Left lung (tissue), 10 donors: ENCODE measurements around the gene APBB3. TPM values are rescaled to one million over a fixed set of nuclear protein-coding genes. Genes with fewer than 3 reads are reported as not detected.
A peak's percentile ranks its signal among the peaks of the same experiment; 100 is the strongest.

Experiments
- ATAC-seq: fragments of 200-7000 bp; cut with Tn5 transposase; one replicate; pipeline ENCODE4 v1.9.1; 2020; ENCODE audit warnings: moderate library complexity
- DNase-seq, 4 donors: peaks; one replicate each; pipeline ENCODE4 v3.0.0-alpha.2; 2013 to 2020
- H3K27ac ChIP-seq, 2 donors: fragments of 200-600 bp; sonication (generic) in 1 of 2; one replicate each; pipeline versions ENCODE4 v1.5.0 to v1.8.0; 2020 to 2021
- H3K27me3 ChIP-seq, 2 donors: fragments of 200-600 bp; sonication (generic) in 1 of 2; one replicate each; pipeline versions ENCODE4 v1.5.0 to v1.8.0; 2020 to 2021
- H3K36me3 ChIP-seq, 2 donors: fragments of 200-600 bp; sonication (generic) in 1 of 2; one replicate each; pipeline versions ENCODE4 v1.5.0 to v1.8.0; 2020 to 2021
- H3K4me1 ChIP-seq, 2 donors: fragments of 200-600 bp; one replicate each; pipeline ENCODE4 v1.8.0; 2021
- H3K4me3 ChIP-seq, 2 donors: fragments of 200-600 bp; sonication (generic) in 1 of 2; one replicate each; pipeline versions ENCODE4 v1.5.0 to v1.8.0; 2020 to 2021; ENCODE audit warnings: mild to moderate bottlenecking in 1 of 2
- H3K9me3 ChIP-seq, 2 donors: fragments of 200-600 bp; sonication (generic) in 1 of 2; one replicate each; pipeline versions ENCODE4 v1.5.0 to v1.8.0; 2020 to 2021
- intact Hi-C, 2 donors: fragments of 100-400 bp; cut with DNase I; formaldehyde crosslinking; loops; one replicate each; pipeline versions ENCODE4 v1.11.2 to v1.14.2; 2022
- polyA plus RNA-seq, 6 donors: library from polyadenylated mRNA; unstranded; fragments of 120-200 nt; gene quantifications; one replicate each; pipeline ENCODE4 v1.2.1, GENCODE V29; 2013; ENCODE audit not compliant: insufficient read length in 6 of 6
- total RNA-seq, 2 donors: library from RNA; stranded (reverse); fragmentation: NEBNext Ultra II Directional; extraction: Animal tissue kit (Norgen Biotek cat#: 25700); gene quantifications; one replicate each; pipeline ENCODE4 v1.2.1, GENCODE V29; 2021
- TF ChIP-seq, protein P1 (sequence below), 2 donors: fragments of 200-600 bp; sonication (generic) in 1 of 2; IDR thresholded peaks; one replicate each; pipeline versions ENCODE4 v1.5.0 to v1.8.0; 2021; ENCODE audit warnings: antibody characterized with exemption in 2 of 2
- donor health status: DM: no; HTN: yes; CAD: no.
- donor health status: DM: no; HTN: no; CAD: no.

Gene APBB3
- total and polyA plus RNA-seq, 8 donors, result 19.6 to 60.1 (median 48.3) TPM

GRCh38 chr5:140570488-140570887, 6.1 kb upstream of the APBB3 start:
- no peak overlapping the region for H3K27ac ChIP-seq
- peaks cover 22 to 64% of the 10 kb centered on the region in 2 donors for H3K4me1 ChIP-seq
- ATAC-seq (no peak), DNase-seq (no peak)
- intact Hi-C loops, result loop anchor here in 1 of 2 donors (10.0 kb wide), 1 partner anchor 64 kb away; the partner anchor contains the start of genes CD14 and TMCO6
- peaks cover 0 to 34% of the 10 kb centered on the region in 2 donors for H3K36me3 ChIP-seq
- no peaks in the 10 kb centered on the region for H3K27me3 ChIP-seq
- TF ChIP-seq, protein P1, sequence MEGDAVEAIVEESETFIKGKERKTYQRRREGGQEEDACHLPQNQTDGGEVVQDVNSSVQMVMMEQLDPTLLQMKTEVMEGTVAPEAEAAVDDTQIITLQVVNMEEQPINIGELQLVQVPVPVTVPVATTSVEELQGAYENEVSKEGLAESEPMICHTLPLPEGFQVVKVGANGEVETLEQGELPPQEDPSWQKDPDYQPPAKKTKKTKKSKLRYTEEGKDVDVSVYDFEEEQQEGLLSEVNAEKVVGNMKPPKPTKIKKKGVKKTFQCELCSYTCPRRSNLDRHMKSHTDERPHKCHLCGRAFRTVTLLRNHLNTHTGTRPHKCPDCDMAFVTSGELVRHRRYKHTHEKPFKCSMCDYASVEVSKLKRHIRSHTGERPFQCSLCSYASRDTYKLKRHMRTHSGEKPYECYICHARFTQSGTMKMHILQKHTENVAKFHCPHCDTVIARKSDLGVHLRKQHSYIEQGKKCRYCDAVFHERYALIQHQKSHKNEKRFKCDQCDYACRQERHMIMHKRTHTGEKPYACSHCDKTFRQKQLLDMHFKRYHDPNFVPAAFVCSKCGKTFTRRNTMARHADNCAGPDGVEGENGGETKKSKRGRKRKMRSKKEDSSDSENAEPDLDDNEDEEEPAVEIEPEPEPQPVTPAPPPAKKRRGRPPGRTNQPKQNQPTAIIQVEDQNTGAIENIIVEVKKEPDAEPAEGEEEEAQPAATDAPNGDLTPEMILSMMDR (IDR thresholded peaks at IDR 0.05), result no peak
- no peak overlapping the region for H3K4me3 ChIP-seq
- H3K9me3 ChIP-seq, result no peaks in the 10 kb centered on the region

DNA sequence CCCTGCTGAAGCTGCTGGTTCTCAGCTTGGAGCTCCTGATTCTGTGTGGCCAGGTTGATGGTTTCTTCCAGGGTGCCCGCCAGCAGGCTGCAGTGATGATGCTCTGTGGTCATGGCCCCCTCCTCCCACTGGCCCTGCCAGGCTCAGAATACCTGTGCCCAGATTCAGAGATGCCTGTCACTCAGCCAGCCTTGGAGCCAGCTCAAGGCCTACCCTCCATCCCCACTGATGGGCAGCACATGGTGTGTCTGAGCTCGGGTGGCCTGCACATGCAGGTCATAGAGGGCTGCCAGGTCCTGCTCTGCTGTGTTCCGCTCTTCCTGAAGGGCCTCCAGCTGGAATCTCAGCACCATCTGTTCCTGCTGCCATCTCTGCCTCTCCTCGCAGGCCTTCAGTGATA, 5.7 kb upstream of the APBB3 start:
- TF ChIP-seq, protein P1 (IDR thresholded peaks at IDR 0.05), result no peak
- Histone ChIP-seq H3K27ac (peak overlapping the region in 1 of 2 donors; percentile 81), H3K4me1 (peaks cover 25 to 63% of the 10 kb centered on the region in 2 donors)

DNA sequence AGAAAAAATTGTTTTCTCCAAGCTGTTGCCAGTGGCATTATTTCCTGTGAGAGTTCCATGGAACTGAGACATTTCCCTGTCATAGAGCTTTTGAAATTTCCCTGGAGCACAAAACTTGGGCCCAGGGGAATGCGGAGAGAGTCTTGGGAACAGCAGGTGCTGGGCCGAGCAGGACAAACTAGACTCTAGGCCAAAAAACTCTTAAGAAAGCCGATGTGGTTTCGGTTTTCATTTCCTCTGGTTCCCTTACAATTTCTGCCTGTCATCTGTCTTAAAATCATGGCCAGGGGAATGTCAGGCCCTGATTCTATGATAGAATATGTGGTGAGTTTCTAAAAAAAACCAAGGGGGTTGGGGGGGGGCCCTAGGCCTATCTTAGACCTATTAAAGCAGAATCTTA, 4.8 kb upstream of the APBB3 start:
- TF ChIP-seq, protein P1 (IDR thresholded peaks at IDR 0.05), result no peak
- intact Hi-C loops, result no loop called here
- no peak for DNase-seq
- H3K9me3 ChIP-seq, result no peaks in the 10 kb centered on the region
- H3K27ac ChIP-seq, result peak overlapping the region; percentile 47 to 81
- H3K36me3 ChIP-seq, result peaks cover 0 to 34% of the 10 kb centered on the region in 2 donors
- peaks cover 25 to 57% of the 10 kb centered on the region in 2 donors for H3K4me1 ChIP-seq
- no peaks in the 10 kb centered on the region for H3K27me3 ChIP-seq
- no peak overlapping the region for H3K4me3 ChIP-seq
- no peak for ATAC-seq

More for the DNA sequence above, 5.7 kb upstream of the APBB3 start:
- no peak overlapping the region for H3K4me3 ChIP-seq
- no peak for DNase-seq
- no peaks in the 10 kb centered on the region for H3K27me3 ChIP-seq
- peaks cover 0 to 34% of the 10 kb centered on the region in 2 donors for H3K36me3 ChIP-seq
- intact Hi-C loops, result loop anchor here in 1 of 2 donors (10.0 kb wide), 1 partner anchor 65 kb away; the partner anchor contains the start of genes CD14 and TMCO6
- ATAC-seq, result no peak
- no peaks in the 10 kb centered on the region for H3K9me3 ChIP-seq

- Histone ChIP-seq H3K4me3 (no peak overlapping the region), H3K9me3 (no peaks in the 10 kb centered on the region), H3K36me3 (peaks cover 0 to 31% of the 10 kb centered on the region in 2 donors), H3K27ac (peak overlapping the region; percentile 47 to 81), H3K27me3 (no peaks in the 10 kb centered on the region), H3K4me1 (peaks cover 25 to 57% of the 10 kb centered on the region in 2 donors)
- intact Hi-C loops, result no loop called here
- ATAC-seq (no peak), DNase-seq (no peak)
- TF ChIP-seq, protein P1 (IDR thresholded peaks at IDR 0.05), result no peak
Observed at GRCh38 chr5:140568443-140569063, 4.2 kb upstream of the APBB3 start.

DNA sequence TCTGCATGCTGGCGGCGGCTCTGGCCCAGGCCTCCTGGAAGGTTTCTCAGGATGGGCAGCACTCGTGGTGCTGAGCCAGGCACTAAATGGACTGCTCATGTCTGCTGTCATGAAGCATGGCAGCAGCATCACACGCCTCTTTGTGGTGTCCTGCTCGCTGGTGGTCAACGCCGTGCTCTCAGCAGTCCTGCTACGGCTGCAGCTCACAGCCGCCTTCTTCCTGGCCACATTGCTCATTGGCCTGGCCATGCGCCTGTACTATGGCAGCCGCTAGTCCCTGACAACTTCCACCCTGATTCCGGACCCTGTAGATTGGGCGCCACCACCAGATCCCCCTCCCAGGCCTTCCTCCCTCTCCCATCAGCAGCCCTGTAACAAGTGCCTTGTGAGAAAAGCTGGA, 3.5 kb upstream of the APBB3 start:
- Histone ChIP-seq H3K4me1 (peaks cover 25 to 64% of the 10 kb centered on the region in 2 donors), H3K27me3 (no peaks in the 10 kb centered on the region), H3K9me3 (no peaks in the 10 kb centered on the region), H3K4me3 (no peak overlapping the region), H3K27ac (no peak overlapping the region), H3K36me3 (peaks cover 0 to 29% of the 10 kb centered on the region in 2 donors)
- TF ChIP-seq, protein P1 (IDR thresholded peaks at IDR 0.05), result no peak
- ATAC-seq, result no peak
- DNase-seq, result no peak
- intact Hi-C loops, result no loop called here
